IPS-15b (cell line): Measurements from ENCODE around the gene SDK1.

Experiments
- H3K27me3 ChIP-seq: one replicate; pipeline ENCODE4 v1.6.1; 2013; ENCODE audit warnings: low read length; ENCODE audit not compliant: control insufficient read depth, insufficient read depth
- H3K36me3 ChIP-seq: one replicate; pipeline ENCODE4 v1.6.1; 2013; ENCODE audit warnings: low read length; ENCODE audit not compliant: control insufficient read depth, insufficient read depth
- H3K4me1 ChIP-seq: one replicate; pipeline ENCODE4 v1.6.1; 2013; ENCODE audit warnings: mild to moderate bottlenecking, low read length; ENCODE audit not compliant: control insufficient read depth, insufficient read depth
- H3K4me3 ChIP-seq: one replicate; pipeline ENCODE4 v1.5.1; 2013; ENCODE audit warnings: low read depth, low read length
- H3K9ac ChIP-seq: one replicate; pipeline ENCODE4 v1.6.1; 2013; ENCODE audit warnings: low read depth, mild to moderate bottlenecking, low read length
- H3K9me3 ChIP-seq: one replicate; pipeline ENCODE4 v1.6.1; 2013; ENCODE audit warnings: mild to moderate bottlenecking, low read length; ENCODE audit not compliant: control insufficient read depth, insufficient read depth

The SDK1 gene

DNA sequence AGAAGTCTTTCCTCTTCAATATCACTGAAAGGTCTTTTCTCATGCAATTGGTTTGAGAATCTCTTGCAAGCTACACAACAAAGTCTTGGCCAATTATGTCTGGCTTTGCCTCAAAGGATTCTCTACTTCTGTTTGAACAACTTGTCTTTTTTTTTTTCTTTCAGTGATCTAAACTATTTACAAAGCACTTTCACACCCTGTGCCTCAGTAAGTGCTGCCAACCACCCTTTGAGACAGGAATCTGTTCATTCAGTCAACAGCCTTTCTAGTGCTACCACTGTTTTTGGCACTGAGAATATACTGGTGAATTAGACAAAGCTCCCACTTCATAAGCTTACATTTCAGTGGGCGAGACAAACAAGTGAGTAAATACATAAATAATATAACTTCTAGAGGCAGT is 26.9 kb upstream of the SDK1 start:
- Histone ChIP-seq H3K27me3 (no peaks in the 10 kb centered on the region), H3K9me3 (no peaks in the 10 kb centered on the region), H3K36me3 (no peaks in the 10 kb centered on the region), H3K4me3 (no peak overlapping the region), H3K9ac (no peak overlapping the region), H3K4me1 (no peaks in the 10 kb centered on the region)

DNA sequence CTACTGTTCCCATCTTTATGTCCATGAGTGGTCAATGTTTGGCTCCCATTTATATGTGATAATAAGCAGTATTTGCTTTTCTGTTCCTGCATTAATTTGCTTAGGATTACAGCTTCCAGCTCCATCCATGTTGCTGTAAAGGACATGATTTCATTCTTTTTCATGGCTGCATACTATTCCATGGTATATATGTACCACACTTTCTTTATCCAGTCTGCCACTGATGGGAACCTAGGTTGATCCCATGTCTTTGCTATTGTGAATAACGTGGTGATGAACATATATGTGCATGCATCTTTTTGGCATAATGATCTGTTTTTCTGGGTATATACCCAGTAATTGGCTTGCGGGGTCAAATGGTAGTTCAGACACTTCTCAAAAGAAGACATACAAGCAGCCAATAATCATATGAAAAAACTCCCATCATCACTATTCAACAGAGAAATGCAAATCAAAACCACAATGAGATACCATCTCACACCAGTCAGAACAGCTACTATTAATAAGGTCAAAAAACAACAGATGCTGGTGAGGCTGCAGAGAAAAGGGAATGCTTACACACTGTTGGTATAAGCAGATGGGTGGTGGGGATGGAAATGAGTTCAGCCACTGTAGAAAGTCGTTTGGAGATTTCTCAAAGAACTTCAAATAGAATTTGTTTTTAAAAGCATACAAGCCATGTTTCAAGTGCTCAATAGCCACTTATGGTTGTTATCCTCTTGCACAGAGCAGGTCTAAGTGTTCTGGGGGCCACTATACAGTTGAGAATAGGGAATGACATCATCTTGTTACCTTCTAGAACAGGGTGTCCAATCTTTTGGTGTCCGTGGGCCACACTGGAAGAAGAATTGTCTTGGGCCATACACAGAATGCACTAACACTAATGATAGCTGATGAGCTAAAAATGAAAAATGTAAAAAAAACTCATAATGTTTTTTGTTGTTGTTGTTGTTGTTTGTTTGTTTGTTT is 23.2 kb upstream of the SDK1 start:
- Histone ChIP-seq H3K4me3 (no peak overlapping the region), H3K9ac (no peak overlapping the region), H3K36me3 (no peaks in the 10 kb centered on the region), H3K27me3 (no peaks in the 10 kb centered on the region), H3K4me1 (no peaks in the 10 kb centered on the region), H3K9me3 (no peaks in the 10 kb centered on the region)

GRCh38 chr7:3279147-3279818 is 21.8 kb upstream of the SDK1 start:
- Histone ChIP-seq H3K9me3 (no peaks in the 10 kb centered on the region), H3K27me3 (no peaks in the 10 kb centered on the region), H3K36me3 (no peaks in the 10 kb centered on the region), H3K4me1 (peaks cover 6% of the 10 kb centered on the region), H3K9ac (no peak overlapping the region), H3K4me3 (no peak overlapping the region)

- no peak overlapping the region for H3K9ac ChIP-seq
- H3K4me3 ChIP-seq: no peak overlapping the region
- no peaks in the 10 kb centered on the region for H3K27me3 ChIP-seq
- peaks cover 6% of the 10 kb centered on the region for H3K4me1 ChIP-seq
- no peaks in the 10 kb centered on the region for H3K9me3 ChIP-seq
- no peaks in the 10 kb centered on the region for H3K36me3 ChIP-seq
Observed at GRCh38 chr7:3280445-3280844, 20.6 kb upstream of the SDK1 start.

- H3K4me3 ChIP-seq: no peak overlapping the region
- no peaks in the 10 kb centered on the region for H3K36me3 ChIP-seq
- H3K4me1 ChIP-seq: peaks cover 6% of the 10 kb centered on the region
- H3K27me3 ChIP-seq: no peaks in the 10 kb centered on the region
- H3K9me3 ChIP-seq: no peaks in the 10 kb centered on the region
- no peak overlapping the region for H3K9ac ChIP-seq
Observed at GRCh38 chr7:3280946-3281656, 20.0 kb upstream of the SDK1 start.

DNA sequence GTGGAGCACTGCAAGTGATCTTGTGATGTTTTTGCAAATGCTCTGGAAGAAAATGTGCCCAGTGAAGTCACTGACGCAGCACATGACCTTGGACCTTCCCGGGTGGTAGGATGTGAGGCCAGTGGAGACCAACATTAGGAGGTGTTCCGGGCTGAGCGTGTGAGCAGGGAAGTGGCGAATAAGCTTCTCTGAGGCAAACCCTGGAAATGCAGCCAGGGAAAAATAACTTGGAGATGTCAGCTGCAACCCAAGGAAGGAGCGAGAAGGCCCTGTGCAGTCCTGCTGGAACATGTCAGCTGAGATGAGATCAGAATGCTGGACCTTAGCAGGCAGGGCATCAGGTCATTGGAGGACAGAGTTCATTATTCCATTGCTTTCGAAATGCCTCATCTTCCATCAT is 18.6 kb upstream of the SDK1 start:
- Histone ChIP-seq H3K9ac (no peak overlapping the region), H3K36me3 (no peaks in the 10 kb centered on the region), H3K4me1 (peaks cover 6% of the 10 kb centered on the region), H3K27me3 (no peaks in the 10 kb centered on the region), H3K9me3 (no peaks in the 10 kb centered on the region), H3K4me3 (no peak overlapping the region)

- Histone ChIP-seq H3K27me3 (no peaks in the 10 kb centered on the region), H3K4me1 (peaks cover 6% of the 10 kb centered on the region), H3K9ac (no peak overlapping the region)
Observed at GRCh38 chr7:3283130-3283704, 17.8 kb upstream of the SDK1 start.

GRCh38 chr7:3285652-3286051 is 15.4 kb upstream of the SDK1 start:
- no peak overlapping the region for H3K4me3 ChIP-seq
- no peaks in the 10 kb centered on the region for H3K27me3 ChIP-seq
- H3K9ac ChIP-seq: no peak overlapping the region
- H3K36me3 ChIP-seq: no peaks in the 10 kb centered on the region
- H3K9me3 ChIP-seq: no peaks in the 10 kb centered on the region
- peaks cover 6% of the 10 kb centered on the region for H3K4me1 ChIP-seq

More at GRCh38 chr7:3283130-3283704, 17.8 kb upstream of the SDK1 start:
- no peaks in the 10 kb centered on the region for H3K9me3 ChIP-seq
- H3K36me3 ChIP-seq: no peaks in the 10 kb centered on the region
- H3K4me3 ChIP-seq: no peak overlapping the region

GRCh38 chr7:3289996-3290395 is 11.1 kb upstream of the SDK1 start:
- no peak overlapping the region for H3K9ac ChIP-seq
- H3K4me3 ChIP-seq: no peak overlapping the region
- H3K36me3 ChIP-seq: no peaks in the 10 kb centered on the region
- no peaks in the 10 kb centered on the region for H3K4me1 ChIP-seq
- H3K27me3 ChIP-seq: no peaks in the 10 kb centered on the region
- H3K9me3 ChIP-seq: no peaks in the 10 kb centered on the region

GRCh38 chr7:3292694-3293093 is 8.4 kb upstream of the SDK1 start:
- Histone ChIP-seq H3K9me3 (no peaks in the 10 kb centered on the region), H3K4me1 (no peaks in the 10 kb centered on the region), H3K4me3 (no peak overlapping the region), H3K36me3 (no peaks in the 10 kb centered on the region), H3K27me3 (no peaks in the 10 kb centered on the region), H3K9ac (no peak overlapping the region)

GRCh38 chr7:3294432-3295100 is 6.5 kb upstream of the SDK1 start:
- H3K9me3 ChIP-seq: no peaks in the 10 kb centered on the region
- no peak overlapping the region for H3K9ac ChIP-seq
- no peaks in the 10 kb centered on the region for H3K4me1 ChIP-seq
- H3K4me3 ChIP-seq: no peak overlapping the region
- H3K36me3 ChIP-seq: no peaks in the 10 kb centered on the region
- H3K27me3 ChIP-seq: peaks cover 2% of the 10 kb centered on the region
